HepG2 (cell line): Measurements from ENCODE around the gene SERINC2. TPM values are rescaled to one million over a fixed set of nuclear protein-coding genes. Genes with fewer than 3 reads are reported as not detected.

Source experiments
- ATAC-seq: fragments of 200-7000 bp; cut with Tn5 transposase; 3 replicates; pipeline ENCODE4 v1.9.1; 2020; ENCODE audit warnings: mild to moderate bottlenecking, moderate library complexity
- BruUV-seq: library from RNA; stranded (reverse); fragments of 400-500 nt; replicated peaks from 2 replicates; lab custom pipeline; 2021; lab: Mats Ljungman, UMichigan
- CTCF ChIA-PET: fragments of 300-600 bp; formaldehyde crosslinking; extraction: SDS; loops from one replicate; lab custom pipeline; 2021; ENCODE audit warnings: low total read pairs, inconsistent platforms, low intra/inter-chr PET ratio; lab: Yijun Ruan, JAX
- POLR2A ChIA-PET: fragments of 350-600 bp; sonication (Branson Sonifier 250); formaldehyde crosslinking; loops from one replicate; lab custom pipeline; 2020; ENCODE audit warnings: antibody characterized with exemption, inconsistent platforms; lab: Yijun Ruan, JAX
- DNase-seq: peaks from one replicate; pipeline ENCODE4 v3.0.0-alpha.2; 2015; ENCODE audit warnings: low spot score
- FAIRE-seq: peaks from 3 replicates; lab custom pipeline; 2011; peaks lifted over from hg19 to GRCh38; lab: Jason Lieb, UNC
- H2AFZ ChIP-seq: one replicate; pipeline ENCODE4 v1.6.1; 2011; ENCODE audit warnings: low read length, inconsistent platforms
- H3K27ac ChIP-seq: fragments of 300-600 bp; 3 replicates; pipeline ENCODE4 v1.8.0; 2011; ENCODE audit warnings: mixed run types, mild to moderate bottlenecking, mixed read lengths, low read length, inconsistent platforms; ENCODE audit not compliant: insufficient read depth; ENCODE audit errors: extremely low read length
- H3K27me3 ChIP-seq, 2 experiments: fragments of 200-600 bp in 1 of 2; 2 replicates in 1 of 2; 3 replicates in 1 of 2; pipeline versions ENCODE4 v1.6.0 to v1.8.0; 2011; ENCODE audit warnings: low read length in 2 of 2, mild to moderate bottlenecking in 2 of 2, moderate library complexity in 2 of 2, inconsistent platforms in 1 of 2; ENCODE audit not compliant: insufficient read depth in 2 of 2, control insufficient read depth in 1 of 2
- H3K36me3 ChIP-seq, 2 experiments: fragments of 200-600 bp in 1 of 2; replicated peaks in 1 of 2; 2 replicates in 1 of 2; 3 replicates in 1 of 2; pipeline versions ENCODE4 v1.5.1 to v1.8.0; 2011; ENCODE audit warnings: low read length in 2 of 2, inconsistent platforms in 1 of 2; ENCODE audit not compliant: insufficient read depth in 2 of 2, control insufficient read depth in 1 of 2
- H3K4me1 ChIP-seq: 2 replicates; pipeline ENCODE4 v1.5.1; 2012; ENCODE audit warnings: low read length, inconsistent platforms; ENCODE audit not compliant: insufficient read depth
- H3K4me2 ChIP-seq: 2 replicates; pipeline ENCODE4 v1.6.0; 2011; ENCODE audit warnings: low read depth, low read length, inconsistent platforms
- H3K4me3 ChIP-seq, 3 experiments: fragments of 200-600 bp in 1 of 3; sonication (generic), shearing (Covaris generic) in 1 of 3; replicated peaks in 1 of 3; 2 replicates each; pipeline ENCODE4 v1.5.1; 2011 to 2016; ENCODE audit warnings: low read length in 3 of 3, inconsistent platforms in 2 of 3, low read depth in 2 of 3, mild to moderate bottlenecking in 2 of 3, control low read depth in 1 of 3, mixed read lengths in 1 of 3; ENCODE audit not compliant: insufficient read depth in 1 of 3
- H3K79me2 ChIP-seq: one replicate; pipeline ENCODE4 v1.6.1; 2011; ENCODE audit warnings: low read length, inconsistent platforms; ENCODE audit not compliant: insufficient read depth
- H3K9ac ChIP-seq: 2 replicates; pipeline ENCODE4 v1.6.0; 2011; ENCODE audit warnings: mild to moderate bottlenecking, low read depth, low read length, inconsistent platforms; ENCODE audit not compliant: insufficient read depth
- H3K9me3 ChIP-seq: 2 replicates; pipeline ENCODE4 v1.5.1; 2012; ENCODE audit warnings: mild to moderate bottlenecking, low read length
- H4K20me1 ChIP-seq: 2 replicates; pipeline ENCODE4 v1.6.0; 2011; ENCODE audit warnings: inconsistent platforms, mild to moderate bottlenecking, low read length, moderate library complexity; ENCODE audit not compliant: insufficient read depth
- JUNB ChIP-seq: sonication (generic); formaldehyde crosslinking; IDR thresholded peaks from 2 replicates; pipeline ENCODE4 v1.8.0; 2022; ENCODE audit warnings: missing genetic modification reagents, mild to moderate bottlenecking, borderline replicate concordance
- KLF13 ChIP-seq: sonication (generic); formaldehyde crosslinking; IDR thresholded peaks from 2 replicates; pipeline ENCODE4 v1.4.0; 2020; ENCODE audit warnings: mild to moderate bottlenecking, missing genetic modification reagents
- MAFG ChIP-seq: sonication (generic); formaldehyde crosslinking; IDR thresholded peaks from 2 replicates; pipeline ENCODE4 v1.5.1; 2020; ENCODE audit warnings: mild to moderate bottlenecking, missing genetic modification reagents
- RBAK ChIP-seq: sonication (generic); formaldehyde crosslinking; IDR thresholded peaks from 2 replicates; pipeline ENCODE4 v1.5.1; 2020; ENCODE audit warnings: mild to moderate bottlenecking, missing genetic modification reagents
- SIN3B ChIP-seq: fragments of 150-350 bp; IDR thresholded peaks from 2 replicates; pipeline ENCODE4 v1.6.1; 2014; ENCODE audit warnings: low read length
- SOX13 ChIP-seq, 3 experiments: fragments of 450-650 bp in 1 of 3; sonication (generic) in 1 of 3; formaldehyde crosslinking in 1 of 3; IDR thresholded peaks in 2 of 3; conservative IDR thresholded peaks in 1 of 3; 2 replicates each; pipeline versions ENCODE4 v1.5.0 to v1.6.1; 2016 to 2020; ENCODE audit warnings: antibody characterized with exemption in 1 of 3, mild to moderate bottlenecking in 1 of 3, missing compliant biosample characterization in 1 of 3, missing genetic modification reagents in 1 of 3, moderate library complexity in 1 of 3
- ZMAT3 ChIP-seq: sonication (generic); formaldehyde crosslinking; conservative IDR thresholded peaks from 2 replicates; pipeline ENCODE4 v1.7.0; 2021; ENCODE audit warnings: missing genetic modification reagents
- ZNF207 ChIP-seq: fragments of 450-650 bp; IDR thresholded peaks from 2 replicates; pipeline ENCODE4 v1.6.1; 2016; ENCODE audit warnings: antibody characterized with exemption, borderline replicate concordance
- ZNF383 ChIP-seq: sonication (generic); formaldehyde crosslinking; IDR thresholded peaks from 2 replicates; pipeline ENCODE4 v1.4.0; 2020; ENCODE audit warnings: missing genetic modification reagents, mild to moderate bottlenecking, borderline replicate concordance
- ZNF629 ChIP-seq: sonication (generic); formaldehyde crosslinking; conservative IDR thresholded peaks from 2 replicates; pipeline ENCODE4 v1.5.0; 2020; ENCODE audit warnings: missing genetic modification reagents
- ZNF747 ChIP-seq: sonication (generic); formaldehyde crosslinking; IDR thresholded peaks from 2 replicates; pipeline ENCODE4 v1.8.1; 2023; ENCODE audit warnings: missing genetic modification reagents, mild to moderate bottlenecking, borderline replicate concordance
- ZNF776 ChIP-seq: sonication (generic); formaldehyde crosslinking; IDR thresholded peaks from 2 replicates; pipeline ENCODE4 v1.4.0; 2020; ENCODE audit warnings: mild to moderate bottlenecking, missing genetic modification reagents
- WGBS: methylation state at CpG from one replicate; pipeline ENCODE4 v1.1.6; 2017; ENCODE audit warnings: low lambda C conversion rate; 5-methylcytosine and 5-hydroxymethylcytosine counted together
- in situ Hi-C: cut with HindIII; loops from 2 replicates; pipeline ENCODE4 v1.10.0; 2017; ENCODE audit warnings: low pct_unique_long_range_greater_than_20kb; ENCODE audit not compliant: extremely low pct_ligation_motif_present
- intact Hi-C: fragments of 100-400 bp; cut with micrococcal nuclease; formaldehyde crosslinking; loops from one replicate; pipeline ENCODE4 v1.10.0; 2022; ENCODE audit not compliant: unreplicated experiment
- polyA plus RNA-seq, 8 experiments: library from polyadenylated mRNA; depleted of rRNA in 3 of 8; stranded (reverse) in 7 of 8; unstranded in 1 of 8; fragments of >200 nt; fragmentation: Illumina TruSeq in 4 of 8; extraction: Trizol in 4 of 8; gene quantifications; 2 replicates each; pipeline versions ENCODE4 v1.2.1 to v1.2.3, GENCODE V29; 2011 to 2016; ENCODE audit warnings: low read depth in 4 of 8, missing spikeins in 1 of 8, mixed read lengths in 1 of 8; ENCODE audit not compliant: insufficient read depth in 1 of 8
- total RNA-seq, 5 experiments: library from RNA; depleted of rRNA; stranded (reverse); fragments of >200 nt; fragmentation: Illumina TruSeq; extraction: Trizol; gene quantifications; 2 replicates each; pipeline ENCODE4 v1.2.3, GENCODE V29; 2016; ENCODE audit warnings: low read depth in 1 of 5
- TF ChIP-seq, protein P1 (sequence below): fragments of 450-650 bp; IDR thresholded peaks from 2 replicates; pipeline ENCODE4 v1.6.1; 2017
- TF ChIP-seq, protein P2 (sequence below): sonication (generic); formaldehyde crosslinking; IDR thresholded peaks from 2 replicates; pipeline ENCODE4 v1.5.1; 2020; ENCODE audit warnings: mild to moderate bottlenecking, moderate library complexity, missing genetic modification reagents

SERINC2 gene
- total and polyA plus RNA-seq, 2 of the 13 experiments (the other 11 are each of a cell fraction or from before 2014, with no cell fraction given), result 4.8 to 126 TPM

DNA sequence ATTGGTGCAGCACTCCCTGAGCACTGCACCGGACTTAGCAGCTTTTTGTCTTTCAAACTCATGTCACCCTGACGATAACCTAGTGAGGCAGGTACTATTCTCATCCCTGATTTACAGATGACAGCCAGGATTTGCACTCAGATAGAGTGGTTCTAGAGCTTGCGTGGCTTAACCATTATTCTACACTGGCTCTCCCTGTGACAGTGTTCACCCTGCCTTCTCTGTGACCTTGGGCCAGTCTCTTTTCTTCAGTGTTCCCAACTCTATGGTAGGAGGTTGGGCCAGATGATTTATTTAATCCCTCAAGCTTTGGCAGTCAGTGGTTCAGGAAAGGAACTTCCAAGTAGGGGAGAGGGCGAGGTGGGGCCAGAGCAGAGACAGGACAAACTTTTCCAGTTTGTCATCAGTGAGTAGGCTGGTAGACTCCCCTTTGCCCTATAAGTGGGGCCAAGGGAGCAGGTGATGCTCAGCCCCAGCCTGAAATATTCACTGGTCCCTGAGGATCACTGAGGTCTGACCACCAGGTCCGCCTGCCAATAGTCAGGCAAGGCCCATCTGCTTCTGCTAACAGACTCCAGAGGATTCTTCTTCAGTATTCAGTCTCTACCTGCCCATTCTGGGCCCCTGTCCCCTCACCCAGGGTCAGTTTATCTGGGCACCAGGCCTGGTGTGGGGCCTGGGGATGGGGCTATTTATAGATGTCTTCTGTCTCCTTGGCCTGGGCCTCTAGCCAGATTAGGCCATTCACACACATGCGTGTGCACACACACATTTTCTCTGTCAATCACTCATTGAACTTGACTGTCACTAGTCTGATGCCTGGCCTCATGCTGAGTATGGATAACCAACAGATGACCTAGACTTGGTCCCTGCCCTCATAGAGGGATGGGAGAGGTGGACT, 31.4 kb upstream of the SERINC2 start:
- no peaks in the 10 kb centered on the region for H3K9me3 ChIP-seq
- 56% methylated on average over 5 of the region's 6 CpGs for WGBS
- H3K36me3 ChIP-seq, result no peaks in the 10 kb centered on the region
- intact Hi-C loops, result no loop called here
- ChIA-PET CTCF (no interaction called here), POLR2A (no interaction called here)
- in situ Hi-C loops, result no loop called here
- no peak for ATAC-seq
- no peaks in the 10 kb centered on the region for H3K27me3 ChIP-seq
- no peak overlapping the region for H3K4me3 ChIP-seq
- TF ChIP-seq KLF13 (no peak), ZNF383 (CRISPR knock-in tag) (no peak), SIN3B (no peak), ZNF629 (CRISPR knock-in tag) (no peak)
- H4K20me1 ChIP-seq, result no peaks in the 10 kb centered on the region
- H3K9ac ChIP-seq, result no peak overlapping the region
- no peak for FAIRE-seq
- H3K4me1 ChIP-seq, result peaks cover 13% of the 10 kb centered on the region
- no peak overlapping the region for H3K4me2 ChIP-seq
- no peak for DNase-seq
- H3K27ac ChIP-seq, result no peak overlapping the region
- no peak overlapping the region for H2AFZ ChIP-seq
- BruUV-seq, result no TSS peak
- H3K79me2 ChIP-seq, result no peaks in the 10 kb centered on the region

DNA sequence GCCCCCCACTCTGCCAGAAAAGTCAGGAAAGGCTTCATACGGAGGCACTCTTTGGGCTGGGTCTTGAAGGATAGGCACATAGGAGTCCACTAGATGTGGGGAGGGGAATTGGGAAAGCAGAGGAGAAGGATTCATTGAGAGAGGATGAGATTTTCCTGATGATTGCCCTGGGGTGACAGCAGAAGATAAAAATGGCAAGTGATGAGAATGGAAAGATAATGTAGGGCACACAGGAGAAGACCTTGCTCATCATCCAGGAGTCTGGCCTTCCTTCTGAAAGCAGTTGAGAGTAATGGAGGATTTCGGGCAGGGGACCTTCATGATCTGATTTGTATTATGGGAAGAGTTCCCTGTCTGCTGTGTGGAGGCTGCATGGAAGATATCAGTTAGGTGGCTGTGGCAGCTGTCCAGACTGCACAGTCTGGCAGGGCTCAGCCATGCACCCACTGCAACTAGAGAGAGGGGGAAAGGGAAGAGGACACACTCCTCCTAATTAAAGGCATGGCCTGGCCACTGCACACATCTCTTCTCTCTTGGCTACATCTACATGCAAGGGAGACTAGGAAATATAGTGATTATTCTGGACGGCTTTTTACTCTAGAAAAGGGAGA, 30.5 kb upstream of the SERINC2 start:
- no peaks in the 10 kb centered on the region for H4K20me1 ChIP-seq
- H3K4me1 ChIP-seq, result peaks cover 5% of the 10 kb centered on the region
- no peak overlapping the region for H3K27ac ChIP-seq
- CTCF ChIA-PET, result no interaction called here
- intact Hi-C loops (no loop called here), in situ Hi-C loops (no loop called here)
- H2AFZ ChIP-seq, result no peak overlapping the region
- no peaks in the 10 kb centered on the region for H3K27me3 ChIP-seq
- H3K9me3 ChIP-seq, result no peaks in the 10 kb centered on the region
- TF ChIP-seq ZNF747 (CRISPR knock-in tag) (no peak), RBAK (no peak), JUNB (no peak), ZNF207 (no peak), ZNF776 (no peak), SOX13 (IDR thresholded peaks at IDR 0.05) (no peak), SOX13 (CRISPR knock-in tag; conservative IDR thresholded peaks at IDR 0.05 in 1 of 2, IDR thresholded peaks at IDR 0.05 in 1 of 2) (no peak), MAFG (CRISPR knock-in tag) (no peak), ZMAT3 (CRISPR knock-in tag) (no peak)
- TF ChIP-seq, protein P1, sequence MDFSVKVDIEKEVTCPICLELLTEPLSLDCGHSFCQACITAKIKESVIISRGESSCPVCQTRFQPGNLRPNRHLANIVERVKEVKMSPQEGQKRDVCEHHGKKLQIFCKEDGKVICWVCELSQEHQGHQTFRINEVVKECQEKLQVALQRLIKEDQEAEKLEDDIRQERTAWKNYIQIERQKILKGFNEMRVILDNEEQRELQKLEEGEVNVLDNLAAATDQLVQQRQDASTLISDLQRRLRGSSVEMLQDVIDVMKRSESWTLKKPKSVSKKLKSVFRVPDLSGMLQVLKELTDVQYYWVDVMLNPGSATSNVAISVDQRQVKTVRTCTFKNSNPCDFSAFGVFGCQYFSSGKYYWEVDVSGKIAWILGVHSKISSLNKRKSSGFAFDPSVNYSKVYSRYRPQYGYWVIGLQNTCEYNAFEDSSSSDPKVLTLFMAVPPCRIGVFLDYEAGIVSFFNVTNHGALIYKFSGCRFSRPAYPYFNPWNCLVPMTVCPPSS, result no peak
- TF ChIP-seq, protein P2, sequence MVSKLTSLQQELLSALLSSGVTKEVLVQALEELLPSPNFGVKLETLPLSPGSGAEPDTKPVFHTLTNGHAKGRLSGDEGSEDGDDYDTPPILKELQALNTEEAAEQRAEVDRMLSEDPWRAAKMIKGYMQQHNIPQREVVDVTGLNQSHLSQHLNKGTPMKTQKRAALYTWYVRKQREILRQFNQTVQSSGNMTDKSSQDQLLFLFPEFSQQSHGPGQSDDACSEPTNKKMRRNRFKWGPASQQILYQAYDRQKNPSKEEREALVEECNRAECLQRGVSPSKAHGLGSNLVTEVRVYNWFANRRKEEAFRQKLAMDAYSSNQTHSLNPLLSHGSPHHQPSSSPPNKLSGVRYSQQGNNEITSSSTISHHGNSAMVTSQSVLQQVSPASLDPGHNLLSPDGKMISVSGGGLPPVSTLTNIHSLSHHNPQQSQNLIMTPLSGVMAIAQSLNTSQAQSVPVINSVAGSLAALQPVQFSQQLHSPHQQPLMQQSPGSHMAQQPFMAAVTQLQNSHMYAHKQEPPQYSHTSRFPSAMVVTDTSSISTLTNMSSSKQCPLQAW, result no peak
- no peaks in the 10 kb centered on the region for H3K79me2 ChIP-seq
- no TSS peak for BruUV-seq
- FAIRE-seq (no peak), DNase-seq (no peak), ATAC-seq (no peak)
- no peak overlapping the region for H3K4me2 ChIP-seq
- H3K4me3 ChIP-seq, result no peak overlapping the region
- no peaks in the 10 kb centered on the region for H3K36me3 ChIP-seq
- no peak overlapping the region for H3K9ac ChIP-seq
- POLR2A ChIA-PET, result no interaction called here
- WGBS, result 25% methylated on average over 3 of the region's 3 CpGs
